ENCODE results near the gene PEX11A. TPM values are rescaled to one million over a fixed set of nuclear protein-coding genes. Genes with fewer than 3 reads are reported as not detected.
A peak's percentile ranks its signal among the peaks of the same experiment; 100 is the strongest.

The PEX11A gene
- total and polyA plus RNA-seq, 7 donors: 11.1 to 18.6 (median 15.3) TPM

DNA sequence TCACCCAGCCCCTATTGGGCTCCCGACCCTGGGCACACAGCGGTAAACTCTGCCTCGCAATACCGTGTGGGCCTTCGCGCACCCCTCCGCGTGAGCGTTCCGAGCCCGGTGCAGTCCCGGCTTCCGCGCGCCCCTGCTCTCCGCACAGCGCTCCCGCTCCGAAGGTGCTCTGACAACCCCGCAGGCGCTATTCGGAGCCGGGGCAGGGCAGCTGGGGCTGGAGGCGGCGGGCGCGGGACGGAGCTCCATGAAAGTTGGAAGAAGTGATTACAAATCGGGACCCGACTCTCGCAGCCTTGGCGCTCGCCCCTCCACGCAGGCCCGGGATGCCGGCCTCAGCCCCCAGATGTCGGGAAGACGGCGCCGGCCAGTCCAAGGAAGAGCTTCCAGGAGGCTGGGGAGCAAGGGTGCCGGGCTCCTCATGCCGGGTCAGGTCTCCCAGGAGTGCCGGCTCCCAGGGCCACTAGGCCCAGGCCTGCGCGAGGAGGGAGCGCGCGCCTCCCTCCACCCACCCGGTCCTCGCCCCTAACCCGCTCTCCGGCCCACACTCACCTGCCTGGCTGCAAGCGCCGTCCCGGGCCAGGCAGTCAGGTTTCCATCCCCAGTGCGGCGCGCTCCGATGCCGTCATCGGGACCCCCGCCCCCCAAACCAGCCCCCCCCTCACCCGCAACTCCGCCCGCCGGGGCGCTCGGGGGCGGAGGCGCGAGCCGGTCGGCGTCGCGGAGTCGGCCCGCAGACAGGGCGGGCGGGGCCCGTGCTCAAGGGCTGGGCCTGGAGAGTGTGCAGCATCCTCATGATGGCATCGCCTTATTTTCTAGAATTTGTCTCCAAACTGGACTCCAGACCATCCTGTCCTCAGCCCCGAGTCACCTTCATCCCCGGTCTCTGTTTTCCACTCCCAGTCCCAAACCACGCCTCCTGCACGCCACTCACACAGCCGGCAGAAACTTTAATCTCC lies 35.4 kb downstream of the PEX11A start, which contains the start of gene KIF7:
KIF7 (minus strand) TSS at position 621 of the 959 bp plus-strand sequence. CDS start 2,537 bp downstream, outside the sequence.
- Histone ChIP-seq H3K9me3 (no peaks in the 10 kb centered on the region), H3K27me3 (no peaks in the 10 kb centered on the region), H3K36me3 (no peaks in the 10 kb centered on the region), H3K4me1 (peaks cover 0 to 20% (median 14%) of the 10 kb centered on the region in 4 donors), H3K27ac (peak within 1 kb of the TSS; percentile 54 to 86 (median 76)), H3K4me3 (peak within 1 kb of the TSS; percentile 63 to 92 (median 76))
- WGBS, 2 donors: 2% methylated on average over 87 of the region's 87 CpGs
- peak; percentile 71 for DNase-seq
- TF ChIP-seq, protein P1, sequence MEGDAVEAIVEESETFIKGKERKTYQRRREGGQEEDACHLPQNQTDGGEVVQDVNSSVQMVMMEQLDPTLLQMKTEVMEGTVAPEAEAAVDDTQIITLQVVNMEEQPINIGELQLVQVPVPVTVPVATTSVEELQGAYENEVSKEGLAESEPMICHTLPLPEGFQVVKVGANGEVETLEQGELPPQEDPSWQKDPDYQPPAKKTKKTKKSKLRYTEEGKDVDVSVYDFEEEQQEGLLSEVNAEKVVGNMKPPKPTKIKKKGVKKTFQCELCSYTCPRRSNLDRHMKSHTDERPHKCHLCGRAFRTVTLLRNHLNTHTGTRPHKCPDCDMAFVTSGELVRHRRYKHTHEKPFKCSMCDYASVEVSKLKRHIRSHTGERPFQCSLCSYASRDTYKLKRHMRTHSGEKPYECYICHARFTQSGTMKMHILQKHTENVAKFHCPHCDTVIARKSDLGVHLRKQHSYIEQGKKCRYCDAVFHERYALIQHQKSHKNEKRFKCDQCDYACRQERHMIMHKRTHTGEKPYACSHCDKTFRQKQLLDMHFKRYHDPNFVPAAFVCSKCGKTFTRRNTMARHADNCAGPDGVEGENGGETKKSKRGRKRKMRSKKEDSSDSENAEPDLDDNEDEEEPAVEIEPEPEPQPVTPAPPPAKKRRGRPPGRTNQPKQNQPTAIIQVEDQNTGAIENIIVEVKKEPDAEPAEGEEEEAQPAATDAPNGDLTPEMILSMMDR (IDR thresholded peaks at IDR 0.05): no peak
- TF ChIP-seq EP300 (IDR thresholded peaks at IDR 0.05): no peak
- peak in 2 of 4 donors; percentile 18 to 52 for TF ChIP-seq POLR2AphosphoS5 (IDR thresholded peaks at IDR 0.05)
- TF ChIP-seq POLR2A (IDR thresholded peaks at IDR 0.05): no peak
- intact Hi-C loops (cut with DNase I): loop anchor here (5.0 kb wide), 1 partner anchor 37 kb away; the partner anchor contains the start of genes PEX11A and WDR93

DNA sequence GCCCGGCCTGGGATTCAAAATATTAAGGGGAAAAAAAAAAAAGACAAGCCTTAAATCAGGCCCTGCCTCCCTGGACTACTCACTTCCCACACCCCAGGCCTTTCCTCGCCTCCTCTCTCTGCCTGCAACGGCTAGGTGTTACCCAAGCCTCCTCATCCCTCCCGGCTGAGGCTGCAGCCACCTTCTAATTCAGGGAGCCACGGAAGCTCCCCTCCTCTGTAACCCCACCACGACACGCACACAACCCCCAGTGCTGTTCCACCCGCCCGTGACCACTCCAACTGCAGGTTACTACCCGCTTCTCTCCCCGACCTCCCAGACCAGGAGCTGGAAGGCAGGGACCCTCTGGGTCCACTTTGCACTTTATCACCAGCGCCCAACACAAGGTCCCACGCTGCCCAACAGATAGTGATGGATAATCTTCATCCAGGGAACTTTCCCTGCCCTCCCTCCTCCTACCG lies 36.2 kb downstream of the PEX11A start:
- no peaks in the 10 kb centered on the region for H3K27me3 ChIP-seq
- H3K4me1 ChIP-seq: peaks cover 0 to 20% (median 14%) of the 10 kb centered on the region in 4 donors
- peak overlapping the region; percentile 63 to 92 (median 76) for H3K4me3 ChIP-seq
- H3K9me3 ChIP-seq: no peaks in the 10 kb centered on the region
- no peak for TF ChIP-seq POLR2AphosphoS5 (IDR thresholded peaks at IDR 0.05)
- TF ChIP-seq, protein P1 (IDR thresholded peaks at IDR 0.05): no peak
- TF ChIP-seq EP300 (IDR thresholded peaks at IDR 0.05): no peak
- no peak for TF ChIP-seq POLR2A (IDR thresholded peaks at IDR 0.05)
- peak overlapping the region; percentile 54 to 86 (median 76) for H3K27ac ChIP-seq
- no peaks in the 10 kb centered on the region for H3K36me3 ChIP-seq
- WGBS, 2 donors: 51 to 59% methylated on average over 14 of the region's 14 CpGs
- peak; percentile 51 for DNase-seq
- intact Hi-C loops (cut with DNase I): no loop called here

DNA sequence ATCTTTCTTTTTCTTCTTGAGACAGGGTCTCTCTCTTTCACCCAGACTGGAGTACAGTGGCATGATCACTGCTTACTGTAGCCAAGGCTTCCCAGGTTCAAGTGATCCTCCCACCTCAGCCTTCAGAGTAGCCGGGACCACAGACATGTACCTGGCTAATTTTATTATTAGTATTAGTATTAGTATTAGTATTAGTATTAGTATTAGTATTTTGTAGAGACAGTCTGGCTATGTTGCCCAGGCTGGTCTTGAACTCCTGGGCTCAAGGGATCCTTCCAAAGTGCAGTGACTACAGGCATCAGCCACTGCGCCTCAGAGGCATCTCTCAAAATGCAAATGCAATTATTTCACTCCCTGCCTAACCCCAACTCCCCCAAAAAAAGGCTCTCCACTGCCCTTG lies 37.0 kb downstream of the PEX11A start:
- Histone ChIP-seq H3K27me3 (no peaks in the 10 kb centered on the region), H3K9me3 (no peaks in the 10 kb centered on the region), H3K36me3 (peaks cover 0 to 3% (median 0%) of the 10 kb centered on the region in 4 donors), H3K4me3 (no peak overlapping the region), H3K27ac (no peak overlapping the region), H3K4me1 (peaks cover 0 to 20% (median 14%) of the 10 kb centered on the region in 4 donors)
- WGBS, 2 donors: 97 to 98% methylated on average over 2 of the region's 2 CpGs
- peak; percentile 40 for DNase-seq
- intact Hi-C loops (cut with DNase I): no loop called here
- TF ChIP-seq POLR2AphosphoS5 (IDR thresholded peaks at IDR 0.05): no peak
- no peak for TF ChIP-seq POLR2A (IDR thresholded peaks at IDR 0.05)
- TF ChIP-seq, protein P1 (IDR thresholded peaks at IDR 0.05): no peak
- TF ChIP-seq EP300 (IDR thresholded peaks at IDR 0.05): no peak

DNA sequence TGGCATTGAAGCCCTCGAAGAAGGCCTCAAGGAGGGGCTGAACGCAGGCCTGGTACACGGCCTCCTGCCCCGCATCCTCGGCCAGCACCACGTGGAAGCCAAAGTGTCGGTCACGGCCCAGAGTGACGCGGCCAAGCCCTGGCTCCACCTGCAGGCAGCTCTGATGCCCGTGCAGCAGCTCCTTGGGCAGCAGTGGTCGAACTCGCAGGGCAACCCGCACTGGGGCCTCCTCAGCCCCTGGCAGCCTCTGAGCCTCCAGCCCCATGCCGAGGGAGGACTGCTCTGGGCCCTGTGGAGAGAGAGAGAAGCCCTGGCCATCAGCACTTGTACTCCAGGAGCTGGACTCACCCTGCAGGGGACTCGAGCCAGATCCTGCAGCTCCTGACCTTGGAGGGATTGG lies 37.9 kb downstream of the PEX11A start:
- peak; percentile 47 for DNase-seq

More for the DNA sequence above, 37.9 kb downstream of the PEX11A start:
- intact Hi-C loops (cut with DNase I): no loop called here
- Histone ChIP-seq H3K27me3 (no peaks in the 10 kb centered on the region), H3K4me1 (peaks cover 0 to 20% (median 14%) of the 10 kb centered on the region in 4 donors), H3K27ac (no peak overlapping the region), H3K9me3 (no peaks in the 10 kb centered on the region), H3K36me3 (peaks cover 0 to 4% (median 0%) of the 10 kb centered on the region in 4 donors), H3K4me3 (no peak overlapping the region)
- 86 to 87% methylated on average over 16 of the region's 16 CpGs for WGBS, 2 donors
- no peak for TF ChIP-seq EP300 (IDR thresholded peaks at IDR 0.05)
- no peak for TF ChIP-seq POLR2A (IDR thresholded peaks at IDR 0.05)
- TF ChIP-seq POLR2AphosphoS5 (IDR thresholded peaks at IDR 0.05): no peak
- TF ChIP-seq, protein P1 (IDR thresholded peaks at IDR 0.05): no peak

Measured in sigmoid colon (tissue), 7 donors.